ENCODE results near the gene ZBTB20. TPM values are rescaled to one million over a fixed set of nuclear protein-coding genes. Genes with fewer than 3 reads are reported as not detected.
A peak's percentile ranks its signal among the peaks of the same experiment; 100 is the strongest.

Gene ZBTB20
- polyA plus RNA-seq, 3 donors = 1.3 to 3.2 (median 2.0) TPM

DNA sequence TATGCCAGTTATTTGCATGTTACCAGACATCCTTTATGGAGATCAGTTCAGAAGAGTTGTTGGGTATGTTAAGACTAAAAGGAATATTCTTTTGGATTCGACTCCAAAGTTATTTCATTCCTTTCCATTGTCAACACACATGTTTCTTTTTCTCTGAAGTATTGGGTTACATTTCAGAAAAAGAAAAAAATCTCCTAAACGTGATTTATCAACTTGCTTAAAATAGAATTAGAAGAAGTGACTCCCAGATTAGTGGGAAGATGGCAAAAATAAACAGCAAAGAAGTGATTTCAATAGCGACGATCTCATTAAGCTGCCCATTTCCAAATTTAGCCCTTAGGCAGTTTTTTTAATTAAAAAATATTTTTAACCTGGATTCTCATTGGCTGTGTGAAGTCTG is 767.8 kb downstream of the ZBTB20 start:
- Mint-ChIP-seq H3K36me3 (peaks cover 8 to 13% of the 10 kb centered on the region in 2 donors), H3K27me3 (ENCODE audit: low read depth in 3 of 3) (no peaks in the 10 kb centered on the region), H3K4me1 (peaks cover 4% of the 10 kb centered on the region), H3K4me3 (no peak overlapping the region), H3K9me3 (no peaks in the 10 kb centered on the region), H3K27ac (no peak overlapping the region)
- Histone ChIP-seq H3K9me3 (replicated peaks in 1 of 2; ENCODE audit: control insufficient read depth in 1 of 2, insufficient read depth in 1 of 2, low read length in 2 of 2) (no peaks in the 10 kb centered on the region), H3K9ac (ENCODE audit: insufficient read depth, low read length, poor library complexity, severe bottlenecking) (no peak overlapping the region), H3K27me3 (ENCODE audit: control insufficient read depth in 2 of 2, insufficient read depth in 2 of 2, low read length in 2 of 2) (no peaks in the 10 kb centered on the region), H3K4me2 (replicated peaks; ENCODE audit: extremely low read depth, low read length, poor library complexity, severe bottlenecking) (no peak overlapping the region), H3K36me3 (replicated peaks in 1 of 2; ENCODE audit: control insufficient read depth in 1 of 2, insufficient read depth in 2 of 2, low read length in 2 of 2) (no peaks in the 10 kb centered on the region), H4K20me1 (ENCODE audit: insufficient read depth, low read length) (no peaks in the 10 kb centered on the region), H2AFZ (ENCODE audit: insufficient read depth, low read depth, low read length, poor library complexity, severe bottlenecking) (no peak overlapping the region), H3K79me2 (ENCODE audit: insufficient read depth, low read length) (no peaks in the 10 kb centered on the region), H3K4me1 (ENCODE audit: control insufficient read depth in 1 of 2, insufficient read depth in 2 of 2, low read length in 2 of 2) (no peaks in the 10 kb centered on the region), H3K4me3 (replicated peaks in 1 of 3; ENCODE audit: low read depth in 2 of 3, low read length in 3 of 3) (no peak overlapping the region), H3K27ac (ENCODE audit: low read depth in 1 of 2, low read length in 2 of 2) (no peak overlapping the region)
- intact Hi-C loops (cut with micrococcal nuclease) = no loop called here
- no peak for TF ChIP-seq CTCF (IDR thresholded peaks at IDR 0.05)
- DNase-seq = no peak
- no CpG with 5 or more reads among the region's 4 CpGs for WGBS (ENCODE audit: insufficient coverage)

DNA sequence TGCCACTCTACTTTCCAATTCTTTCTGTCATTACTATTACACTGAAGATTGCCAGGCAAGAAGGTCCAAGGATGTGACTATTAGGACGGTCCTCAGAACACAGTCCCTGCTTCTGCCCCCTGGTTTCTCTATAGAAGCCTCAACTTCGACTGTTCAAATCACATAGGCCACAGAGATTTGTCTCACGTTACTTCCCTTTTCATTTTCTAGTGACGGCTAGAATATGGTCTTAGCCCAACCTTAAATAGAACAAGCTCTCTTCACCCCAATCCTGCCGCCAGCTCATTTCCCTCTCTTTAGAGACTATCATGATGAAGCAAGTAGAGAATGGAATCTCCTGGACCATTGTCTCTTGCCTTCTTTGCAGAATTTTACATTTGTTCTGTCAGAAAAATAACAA is 768.3 kb downstream of the ZBTB20 start:
- WGBS (ENCODE audit: insufficient coverage) = 77% methylated on average over 3 of the region's 5 CpGs
- H2AFZ ChIP-seq (ENCODE audit: insufficient read depth, low read depth, low read length, poor library complexity, severe bottlenecking) = no peak overlapping the region
- TF ChIP-seq CTCF (IDR thresholded peaks at IDR 0.05) = no peak
- H4K20me1 ChIP-seq (ENCODE audit: insufficient read depth, low read length) = no peaks in the 10 kb centered on the region
- Mint-ChIP-seq H3K4me1 (no peaks in the 10 kb centered on the region), H3K9me3 (no peaks in the 10 kb centered on the region), H3K4me3 (no peak overlapping the region), H3K27ac (peak overlapping the region in 1 of 7 donors; percentile 3), H3K36me3 (peaks cover 8 to 13% of the 10 kb centered on the region in 2 donors), H3K27me3 (ENCODE audit: low read depth in 3 of 3) (no peaks in the 10 kb centered on the region)
- H3K4me2 ChIP-seq (replicated peaks; ENCODE audit: extremely low read depth, low read length, poor library complexity, severe bottlenecking) = no peak overlapping the region
- H3K9ac ChIP-seq (ENCODE audit: insufficient read depth, low read length, poor library complexity, severe bottlenecking) = no peak overlapping the region
- no peaks in the 10 kb centered on the region for H3K79me2 ChIP-seq (ENCODE audit: insufficient read depth, low read length)
- intact Hi-C loops (cut with micrococcal nuclease) = no loop called here
- no peak overlapping the region for H3K27ac ChIP-seq (ENCODE audit: low read depth in 1 of 2, low read length in 2 of 2)
- no peaks in the 10 kb centered on the region for H3K27me3 ChIP-seq (ENCODE audit: control insufficient read depth in 2 of 2, insufficient read depth in 2 of 2, low read length in 2 of 2)
- no peaks in the 10 kb centered on the region for H3K36me3 ChIP-seq (replicated peaks in 1 of 2; ENCODE audit: control insufficient read depth in 1 of 2, insufficient read depth in 2 of 2, low read length in 2 of 2)
- DNase-seq = no peak
- H3K9me3 ChIP-seq (replicated peaks in 1 of 2; ENCODE audit: control insufficient read depth in 1 of 2, insufficient read depth in 1 of 2, low read length in 2 of 2) = no peaks in the 10 kb centered on the region
- no peak overlapping the region for H3K4me3 ChIP-seq (replicated peaks in 1 of 3; ENCODE audit: low read depth in 2 of 3, low read length in 3 of 3)
- no peaks in the 10 kb centered on the region for H3K4me1 ChIP-seq (ENCODE audit: control insufficient read depth in 1 of 2, insufficient read depth in 2 of 2, low read length in 2 of 2)

Data from CD14-positive monocyte (primary cell).